Measurements from ENCODE around the gene BBS9. TPM values are rescaled to one million over a fixed set of nuclear protein-coding genes. Genes with fewer than 3 reads are reported as not detected.

Gene BBS9
- total and polyA plus RNA-seq, 2 experiments from 2014 or later, result 27.2 to 66.1 TPM

GRCh38 chr7:33535989-33536388 is 406.6 kb downstream of the BBS9 start (continued):
- TF ChIP-seq, protein P1, sequence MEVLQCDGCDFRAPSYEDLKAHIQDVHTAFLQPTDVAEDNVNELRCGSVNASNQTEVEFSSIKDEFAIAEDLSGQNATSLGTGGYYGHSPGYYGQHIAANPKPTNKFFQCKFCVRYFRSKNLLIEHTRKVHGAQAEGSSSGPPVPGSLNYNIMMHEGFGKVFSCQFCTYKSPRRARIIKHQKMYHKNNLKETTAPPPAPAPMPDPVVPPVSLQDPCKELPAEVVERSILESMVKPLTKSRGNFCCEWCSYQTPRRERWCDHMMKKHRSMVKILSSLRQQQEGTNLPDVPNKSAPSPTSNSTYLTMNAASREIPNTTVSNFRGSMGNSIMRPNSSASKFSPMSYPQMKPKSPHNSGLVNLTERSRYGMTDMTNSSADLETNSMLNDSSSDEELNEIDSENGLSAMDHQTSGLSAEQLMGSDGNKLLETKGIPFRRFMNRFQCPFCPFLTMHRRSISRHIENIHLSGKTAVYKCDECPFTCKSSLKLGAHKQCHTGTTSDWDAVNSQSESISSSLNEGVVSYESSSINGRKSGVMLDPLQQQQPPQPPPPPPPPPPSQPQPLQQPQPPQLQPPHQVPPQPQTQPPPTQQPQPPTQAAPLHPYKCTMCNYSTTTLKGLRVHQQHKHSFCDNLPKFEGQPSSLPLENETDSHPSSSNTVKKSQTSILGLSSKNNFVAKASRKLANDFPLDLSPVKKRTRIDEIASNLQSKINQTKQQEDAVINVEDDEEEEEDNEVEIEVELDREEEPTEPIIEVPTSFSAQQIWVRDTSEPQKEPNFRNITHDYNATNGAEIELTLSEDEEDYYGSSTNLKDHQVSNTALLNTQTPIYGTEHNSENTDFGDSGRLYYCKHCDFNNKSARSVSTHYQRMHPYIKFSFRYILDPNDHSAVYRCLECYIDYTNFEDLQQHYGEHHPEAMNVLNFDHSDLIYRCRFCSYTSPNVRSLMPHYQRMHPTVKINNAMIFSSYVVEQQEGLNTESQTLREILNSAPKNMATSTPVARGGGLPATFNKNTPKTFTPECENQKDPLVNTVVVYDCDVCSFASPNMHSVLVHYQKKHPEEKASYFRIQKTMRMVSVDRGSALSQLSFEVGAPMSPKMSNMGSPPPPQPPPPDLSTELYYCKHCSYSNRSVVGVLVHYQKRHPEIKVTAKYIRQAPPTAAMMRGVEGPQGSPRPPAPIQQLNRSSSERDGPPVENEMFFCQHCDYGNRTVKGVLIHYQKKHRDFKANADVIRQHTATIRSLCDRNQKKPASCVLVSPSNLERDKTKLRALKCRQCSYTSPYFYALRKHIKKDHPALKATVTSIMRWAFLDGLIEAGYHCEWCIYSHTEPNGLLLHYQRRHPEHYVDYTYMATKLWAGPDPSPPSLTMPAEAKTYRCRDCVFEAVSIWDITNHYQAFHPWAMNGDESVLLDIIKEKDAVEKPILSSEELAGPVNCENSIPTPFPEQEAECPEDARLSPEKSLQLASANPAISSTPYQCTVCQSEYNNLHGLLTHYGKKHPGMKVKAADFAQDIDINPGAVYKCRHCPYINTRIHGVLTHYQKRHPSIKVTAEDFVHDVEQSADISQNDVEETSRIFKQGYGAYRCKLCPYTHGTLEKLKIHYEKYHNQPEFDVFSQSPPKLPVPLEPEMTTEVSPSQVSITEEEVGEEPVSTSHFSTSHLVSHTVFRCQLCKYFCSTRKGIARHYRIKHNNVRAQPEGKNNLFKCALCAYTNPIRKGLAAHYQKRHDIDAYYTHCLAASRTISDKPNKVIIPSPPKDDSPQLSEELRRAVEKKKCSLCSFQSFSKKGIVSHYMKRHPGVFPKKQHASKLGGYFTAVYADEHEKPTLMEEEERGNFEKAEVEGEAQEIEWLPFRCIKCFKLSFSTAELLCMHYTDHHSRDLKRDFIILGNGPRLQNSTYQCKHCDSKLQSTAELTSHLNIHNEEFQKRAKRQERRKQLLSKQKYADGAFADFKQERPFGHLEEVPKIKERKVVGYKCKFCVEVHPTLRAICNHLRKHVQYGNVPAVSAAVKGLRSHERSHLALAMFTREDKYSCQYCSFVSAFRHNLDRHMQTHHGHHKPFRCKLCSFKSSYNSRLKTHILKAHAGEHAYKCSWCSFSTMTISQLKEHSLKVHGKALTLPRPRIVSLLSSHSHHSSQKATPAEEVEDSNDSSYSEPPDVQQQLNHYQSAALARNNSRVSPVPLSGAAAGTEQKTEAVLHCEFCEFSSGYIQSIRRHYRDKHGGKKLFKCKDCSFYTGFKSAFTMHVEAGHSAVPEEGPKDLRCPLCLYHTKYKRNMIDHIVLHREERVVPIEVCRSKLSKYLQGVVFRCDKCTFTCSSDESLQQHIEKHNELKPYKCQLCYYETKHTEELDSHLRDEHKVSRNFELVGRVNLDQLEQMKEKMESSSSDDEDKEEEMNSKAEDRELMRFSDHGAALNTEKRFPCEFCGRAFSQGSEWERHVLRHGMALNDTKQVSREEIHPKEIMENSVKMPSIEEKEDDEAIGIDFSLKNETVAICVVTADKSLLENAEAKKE (CRISPR knock-in tag; IDR thresholded peaks at IDR 0.05), result no peak
- TF ChIP-seq, protein P2, sequence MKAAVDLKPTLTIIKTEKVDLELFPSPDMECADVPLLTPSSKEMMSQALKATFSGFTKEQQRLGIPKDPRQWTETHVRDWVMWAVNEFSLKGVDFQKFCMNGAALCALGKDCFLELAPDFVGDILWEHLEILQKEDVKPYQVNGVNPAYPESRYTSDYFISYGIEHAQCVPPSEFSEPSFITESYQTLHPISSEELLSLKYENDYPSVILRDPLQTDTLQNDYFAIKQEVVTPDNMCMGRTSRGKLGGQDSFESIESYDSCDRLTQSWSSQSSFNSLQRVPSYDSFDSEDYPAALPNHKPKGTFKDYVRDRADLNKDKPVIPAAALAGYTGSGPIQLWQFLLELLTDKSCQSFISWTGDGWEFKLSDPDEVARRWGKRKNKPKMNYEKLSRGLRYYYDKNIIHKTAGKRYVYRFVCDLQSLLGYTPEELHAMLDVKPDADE (IDR thresholded peaks at IDR 0.05), result no peak
- TF ChIP-seq ZNF114 (CRISPR knock-in tag; IDR thresholded peaks at IDR 0.05), result no peak
- no peak for TF ChIP-seq EZH2 (IDR thresholded peaks at IDR 0.05; ENCODE audit: low read depth, unreplicated experiment)
- no peak for TF ChIP-seq EZH2phosphoT487 (IDR thresholded peaks at IDR 0.05; ENCODE audit: unreplicated experiment)
- TF ChIP-seq CREB1 (CRISPR knock-in tag; IDR thresholded peaks at IDR 0.05; ENCODE audit: low read depth), result no peak
- TF ChIP-seq JUNB (IDR thresholded peaks at IDR 0.05; ENCODE audit: unreplicated experiment), result no peak

DNA sequence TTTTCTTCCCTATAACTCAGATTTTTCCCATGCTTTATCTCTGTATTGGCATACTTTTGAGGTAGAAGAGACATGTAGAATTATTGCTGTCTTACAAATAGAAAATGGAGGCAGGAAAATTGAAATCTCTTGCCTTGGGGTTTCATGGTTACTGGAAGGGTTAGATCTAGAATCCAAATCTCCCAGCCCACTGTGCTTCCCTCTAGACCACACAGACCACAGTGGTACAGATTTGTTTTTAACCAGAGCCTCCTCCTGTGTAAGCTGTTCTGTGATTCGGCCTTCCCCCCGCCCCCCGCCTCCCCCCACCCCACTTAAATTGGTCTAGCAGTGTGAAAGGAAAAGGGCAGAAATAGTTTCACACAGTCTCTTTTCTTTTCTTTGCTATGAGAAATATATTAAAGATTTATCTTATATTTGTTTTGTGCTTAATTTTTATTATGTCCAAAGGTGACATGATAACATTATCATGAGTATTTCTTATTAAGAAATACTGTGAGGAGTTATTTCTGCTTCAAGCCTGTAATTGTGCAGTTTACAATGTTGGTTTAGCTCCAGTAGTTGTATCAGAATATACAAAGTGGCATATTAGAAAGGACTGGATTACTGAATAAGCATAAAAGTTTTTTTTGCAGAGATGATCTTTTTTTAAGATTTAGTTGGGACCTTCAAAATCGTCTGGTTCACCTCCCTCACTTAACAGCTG is 407.2 kb downstream of the BBS9 start:
- Mint-ChIP-seq H3K4me3 (no peak overlapping the region), H3K27me3 (ENCODE audit: insufficient read depth, low read depth, poor library complexity) (peaks cover 2% of the 10 kb centered on the region), H3K36me3 (ENCODE audit: low read depth) (peaks cover 38% of the 10 kb centered on the region), H3K27ac (0 out of 2 replicates have a peak overlapping the region, but pooled peaks have one; percentile 34), H3K9me3 (peaks cover 29% of the 10 kb centered on the region), H3K4me1 (peaks cover 19% of the 10 kb centered on the region)
- H3K27me3 ChIP-seq (ENCODE audit: insufficient read depth), result no peaks in the 10 kb centered on the region
- H3F3A ChIP-seq (replicated peaks; ENCODE audit: low read depth), result no peaks in the 10 kb centered on the region
- H2AFZ ChIP-seq, result no peak overlapping the region
- no peak overlapping the region for H3K27ac ChIP-seq (ENCODE audit: low read depth)
- no peaks in the 10 kb centered on the region for H4K20me1 ChIP-seq (replicated peaks; ENCODE audit: insufficient read depth)
- no peaks in the 10 kb centered on the region for H3K9me2 ChIP-seq (ENCODE audit: insufficient read depth)
- no peaks in the 10 kb centered on the region for H3K79me2 ChIP-seq (replicated peaks; ENCODE audit: insufficient read depth)
- no peak for DNase-seq (ENCODE audit: low spot score)
- H3K4me2 ChIP-seq, result no peak overlapping the region; the same call in 1 of the 2 replicates
- no peak for ATAC-seq
- peaks cover 14% of the 10 kb centered on the region; the same call in 1 of the 2 replicates for H3K36me3 ChIP-seq (ENCODE audit: insufficient read depth)
- H3K4me1 ChIP-seq (ENCODE audit: insufficient read depth), result peaks cover 10% of the 10 kb centered on the region; the same call in 1 of the 2 replicates
- no peak overlapping the region for H3K4me3 ChIP-seq
- TF ChIP-seq CTCF (conservative IDR thresholded peaks at IDR 0.05; ENCODE audit: low read depth in 2 of 2) (no peak), REST (IDR thresholded peaks at IDR 0.05; ENCODE audit: unreplicated experiment) (no peak), JUNB (IDR thresholded peaks at IDR 0.05; ENCODE audit: unreplicated experiment) (no peak)

Data from GM23338 (cell line).